GM23248 (cell line): Measurements from ENCODE around the gene RBM38.

ENCODE experiments used
- EZH2 ChIP-seq: fragments of 200-600 bp; sonication (generic); IDR thresholded peaks from 2 replicates; pipeline ENCODE4 v1.6.1; 2018; ENCODE audit warnings: antibody characterized with exemption, mild to moderate bottlenecking; ENCODE audit not compliant: insufficient read depth, poor library complexity, severe bottlenecking
- EZH2phosphoT487 ChIP-seq: fragments of 200-600 bp; sonication (generic); IDR thresholded peaks from 2 replicates; pipeline ENCODE4 v1.6.1; 2018; ENCODE audit warnings: antibody characterized with exemption, moderate library complexity, mild to moderate bottlenecking, low read depth; ENCODE audit not compliant: insufficient read depth

DNA sequence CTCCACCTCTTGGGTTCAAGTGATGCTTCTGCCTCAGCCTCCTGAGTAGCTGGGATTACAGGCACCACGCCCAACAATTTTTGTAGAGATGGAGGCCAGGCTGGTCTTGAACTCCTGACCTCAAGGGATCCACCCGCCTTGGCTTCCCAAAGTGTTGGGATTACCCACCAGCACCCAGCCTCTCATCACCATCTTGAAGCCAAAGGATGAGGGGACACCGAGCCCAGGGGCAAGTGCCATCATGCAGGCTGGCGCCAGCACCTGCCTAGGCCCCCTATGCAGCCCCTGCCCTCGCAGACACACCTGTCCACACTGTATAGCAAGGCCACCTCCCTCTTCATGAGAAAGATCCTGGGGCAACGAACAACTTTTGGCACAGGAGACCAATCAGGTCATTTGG lies 5.3 kb upstream of the RBM38 start:
- TF ChIP-seq EZH2phosphoT487 (no peak), EZH2 (no peak)
